Globus pallidus (tissue), 1 donor: Measurements from ENCODE around the gene CCDC92B.
"Not testable (repeated sequence)": the region's sequence is repeated elsewhere in the genome, so short reads cannot be mapped to it uniquely, and the experiment has no call there.

Experiments used
- DNase-seq: peaks from one replicate; pipeline ENCODE4 v3.0.0-alpha.2; 2015; ENCODE audit warnings: low spot score

The CCDC92B gene

DNA sequence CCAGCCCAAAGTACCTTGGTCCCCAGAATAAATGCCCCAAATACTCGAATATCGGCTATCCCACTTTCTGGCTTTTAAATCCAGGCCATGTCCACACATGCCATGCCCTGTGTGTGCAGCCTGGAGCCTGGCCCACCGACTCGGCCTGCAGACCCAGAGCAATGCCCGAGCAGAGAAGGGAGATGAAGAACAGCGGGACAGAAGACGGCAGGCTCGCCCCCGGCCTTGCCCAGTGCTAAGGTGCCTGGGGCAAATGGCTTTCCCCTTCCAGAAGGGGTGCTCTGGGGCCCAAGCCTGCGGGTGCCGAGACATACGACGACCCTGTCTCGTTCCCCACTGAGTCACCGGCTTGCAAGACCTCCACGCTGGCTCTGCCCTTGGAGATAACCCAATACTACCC lies 45.8 kb downstream of the CCDC92B start:
- no peak for DNase-seq

DNA sequence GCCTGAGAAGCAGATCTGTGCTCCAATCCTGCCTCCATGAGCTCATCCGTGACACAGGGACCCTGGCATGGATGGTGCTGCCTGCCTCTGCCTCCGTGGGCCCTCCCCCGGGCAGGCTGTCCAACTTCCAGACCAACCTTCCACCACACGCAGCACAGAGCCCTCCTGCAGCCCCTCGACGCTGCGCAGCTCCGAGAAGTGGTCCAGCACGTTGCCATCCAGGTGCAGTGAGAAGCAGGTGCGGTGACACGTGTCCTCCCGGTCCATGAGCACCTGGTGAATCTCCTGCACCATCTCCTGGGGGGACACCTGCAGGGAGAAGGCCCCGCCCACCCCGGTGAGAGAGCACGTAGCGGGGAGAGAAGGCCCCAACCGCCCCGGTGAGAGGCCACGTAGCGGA lies 46.3 kb downstream of the CCDC92B start:
- DNase-seq = no peak

DNA sequence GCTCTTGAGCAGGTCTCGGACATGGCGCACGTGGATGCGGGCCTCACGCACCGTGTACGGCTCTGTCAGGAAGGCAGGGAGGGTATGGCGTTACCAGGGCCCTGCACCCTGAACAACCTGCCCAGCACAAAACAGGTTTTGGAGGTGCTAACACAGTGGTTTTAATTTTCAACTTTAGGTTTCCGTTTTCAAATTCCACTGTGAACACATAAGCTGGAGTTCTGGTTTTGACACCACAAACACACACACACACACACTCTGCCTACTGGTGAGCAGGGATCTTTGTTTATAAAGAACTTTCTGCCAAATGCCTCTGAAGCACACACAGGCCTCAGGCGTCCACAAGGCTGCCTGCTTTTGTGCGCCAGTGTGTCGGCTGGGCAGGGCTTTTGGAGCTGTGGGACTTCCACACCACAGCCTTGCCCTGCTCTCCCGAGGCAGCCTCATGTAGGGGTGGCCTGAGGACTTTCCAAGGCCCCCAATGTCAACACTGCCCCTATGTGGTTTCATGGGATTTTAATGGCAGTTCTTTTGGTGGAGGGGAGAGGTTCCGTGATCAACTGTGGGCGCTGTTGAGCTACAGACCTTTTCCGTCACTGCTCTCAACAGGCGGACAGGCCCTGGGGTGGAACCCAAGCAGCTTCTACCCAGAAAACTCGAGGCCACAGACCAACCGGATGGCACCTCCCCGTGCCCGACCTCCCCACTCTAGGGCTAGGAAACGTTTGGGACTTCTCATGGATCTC lies 47.3 kb downstream of the CCDC92B start:
- DNase-seq = no peak

DNA sequence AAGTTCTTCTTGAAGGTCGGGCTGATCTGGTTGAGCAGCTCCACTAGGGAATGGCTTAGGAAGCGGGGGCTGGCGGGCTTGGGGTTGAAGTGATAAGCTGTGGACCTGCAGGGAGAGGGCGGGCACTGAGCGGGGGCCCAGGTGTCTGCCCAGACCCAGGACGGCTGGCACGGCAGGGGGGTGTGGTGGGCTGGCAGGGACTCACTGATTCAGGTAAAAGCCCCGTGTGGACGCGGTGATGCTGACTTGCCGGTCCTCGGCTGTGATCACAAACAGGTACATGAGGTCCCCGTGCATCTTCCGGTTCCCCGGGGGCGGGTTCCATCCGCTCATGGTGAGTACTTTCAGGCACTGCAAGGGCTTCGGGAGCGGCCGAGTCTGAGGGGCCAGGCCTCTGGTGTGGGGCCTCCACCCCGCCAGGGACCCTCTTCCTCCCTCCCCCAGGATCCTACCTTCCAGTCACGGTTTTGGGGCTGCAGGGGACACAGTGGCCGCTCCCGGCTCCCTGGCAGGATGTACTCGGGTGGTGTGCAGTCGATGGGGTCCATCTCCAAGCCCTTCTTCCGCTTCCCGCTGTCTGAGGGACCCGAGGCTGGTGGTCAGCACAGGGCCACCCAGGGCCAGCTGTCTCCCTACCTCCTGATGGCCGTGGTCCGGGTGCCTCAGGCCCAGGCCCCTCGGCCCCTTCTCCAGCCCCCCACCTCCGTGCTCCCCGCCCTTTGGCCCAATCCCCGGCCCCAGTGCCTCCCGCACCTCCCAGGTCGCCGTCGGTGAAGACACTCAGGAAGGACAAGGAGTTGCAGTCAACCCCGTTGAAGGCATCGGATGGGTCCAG lies 48.1 kb downstream of the CCDC92B start:
- DNase-seq = no peak

DNA sequence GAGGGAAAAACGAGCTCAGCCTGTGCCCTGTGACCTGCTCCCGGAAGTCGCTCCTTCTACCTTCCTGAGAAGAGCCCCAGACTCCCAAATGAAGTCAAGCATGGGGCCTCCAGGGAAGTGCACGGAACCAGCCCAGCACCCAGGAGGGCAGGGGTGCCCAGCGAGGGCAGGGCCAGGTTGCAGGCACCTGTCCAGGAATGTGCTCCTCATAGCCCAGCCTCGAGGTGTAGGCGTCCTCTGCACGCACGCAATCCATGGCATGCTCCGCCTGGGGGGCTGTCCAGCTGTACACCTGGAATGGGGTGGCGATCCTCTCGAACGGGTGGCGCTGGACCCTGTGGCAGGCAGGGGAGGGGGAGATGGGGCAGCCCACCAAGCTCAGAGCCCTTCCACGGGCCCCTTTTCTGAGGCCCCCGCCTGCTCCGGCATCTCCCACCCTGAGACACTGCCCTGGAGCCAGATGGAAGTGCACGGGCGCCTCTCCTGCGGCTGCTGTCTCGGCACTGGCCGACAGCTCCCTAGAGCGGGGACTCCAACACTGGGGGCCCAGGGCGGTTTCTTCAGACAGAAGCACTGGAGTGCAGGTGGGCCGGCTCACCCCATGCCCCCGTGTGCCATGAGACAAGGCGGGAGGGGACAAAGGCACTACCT lies 48.8 kb downstream of the CCDC92B start:
- no peak for DNase-seq

DNA sequence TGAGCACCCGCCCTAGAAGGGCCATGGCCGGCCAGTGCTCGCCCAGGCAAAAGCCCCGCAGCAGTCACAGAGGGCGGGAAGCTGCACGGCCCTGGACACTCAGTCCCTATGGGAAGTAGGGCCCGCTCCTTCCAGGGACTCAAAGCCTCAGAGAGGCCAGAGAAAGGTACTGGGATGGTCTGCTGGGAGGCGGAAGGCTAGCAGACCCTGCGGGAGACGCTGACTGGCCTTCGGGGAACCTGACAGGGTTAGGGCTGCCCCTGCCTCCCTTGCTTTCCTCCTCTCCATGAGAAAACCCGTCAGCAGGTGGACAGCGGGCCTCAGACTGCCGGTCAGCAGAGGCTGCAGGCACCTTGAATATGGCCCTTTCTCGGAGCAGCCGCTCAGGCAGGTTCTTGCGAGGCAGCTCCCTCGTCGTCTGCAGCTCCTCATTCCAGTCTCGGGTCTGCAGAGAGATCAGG lies 49.4 kb downstream of the CCDC92B start:
- DNase-seq = no peak

DNA sequence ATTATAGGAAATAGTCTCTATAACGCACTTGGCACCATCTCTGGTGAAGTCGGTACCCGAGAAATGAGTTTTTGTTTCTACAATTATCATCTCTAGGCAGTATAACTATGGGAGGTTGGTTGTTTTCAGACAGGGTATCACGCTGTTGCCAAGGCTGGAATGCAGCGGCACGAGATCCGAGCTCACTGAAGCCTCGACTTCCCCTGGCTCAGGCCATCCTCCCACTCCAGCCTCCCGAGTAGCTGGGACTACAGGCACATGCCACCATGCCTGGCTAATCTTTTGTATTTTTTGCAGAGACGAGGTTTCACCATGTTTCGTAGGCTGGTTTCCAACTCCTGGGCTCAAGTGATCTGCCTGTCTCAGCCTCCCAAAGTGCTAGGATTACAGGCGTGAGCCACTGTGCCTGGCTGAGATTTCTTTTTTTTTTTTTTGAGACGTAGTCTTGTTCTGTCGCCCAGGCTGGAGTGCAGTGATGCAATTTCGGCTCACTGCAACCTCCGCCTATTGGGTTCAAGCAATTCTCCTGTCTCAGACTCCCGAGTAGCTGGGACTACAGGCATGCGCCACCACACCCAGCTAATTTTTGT lies 50.1 kb downstream of the CCDC92B start:
- DNase-seq = not testable (repeated sequence)

DNA sequence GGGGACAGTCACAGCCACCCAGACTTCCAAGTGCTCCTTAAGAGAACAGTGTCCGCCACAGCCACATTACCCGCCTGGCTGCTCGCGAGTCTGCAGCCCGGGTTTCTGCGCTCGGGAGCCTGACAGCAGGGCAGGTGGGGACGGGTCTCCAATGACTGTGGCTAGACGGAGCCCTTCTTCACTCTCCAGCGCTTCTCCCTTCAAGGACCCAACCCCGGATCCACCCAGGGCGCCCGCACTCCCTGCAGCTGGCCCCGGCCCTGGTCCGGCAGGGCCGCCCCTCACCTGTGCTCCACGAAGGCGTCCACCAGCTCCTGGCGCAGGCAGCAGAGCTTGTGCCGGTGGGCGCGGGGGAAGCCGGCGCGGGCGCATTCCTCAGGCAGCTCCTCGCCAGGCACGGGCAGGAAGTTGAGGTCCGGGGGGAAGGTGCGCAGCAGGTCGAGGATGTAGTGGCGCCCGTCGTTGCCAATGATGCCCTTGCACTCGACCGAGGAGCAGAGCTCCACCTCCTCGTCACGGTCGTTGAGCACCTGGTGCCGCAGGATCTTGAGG lies 51.8 kb downstream of the CCDC92B start:
- no peak for DNase-seq

DNA sequence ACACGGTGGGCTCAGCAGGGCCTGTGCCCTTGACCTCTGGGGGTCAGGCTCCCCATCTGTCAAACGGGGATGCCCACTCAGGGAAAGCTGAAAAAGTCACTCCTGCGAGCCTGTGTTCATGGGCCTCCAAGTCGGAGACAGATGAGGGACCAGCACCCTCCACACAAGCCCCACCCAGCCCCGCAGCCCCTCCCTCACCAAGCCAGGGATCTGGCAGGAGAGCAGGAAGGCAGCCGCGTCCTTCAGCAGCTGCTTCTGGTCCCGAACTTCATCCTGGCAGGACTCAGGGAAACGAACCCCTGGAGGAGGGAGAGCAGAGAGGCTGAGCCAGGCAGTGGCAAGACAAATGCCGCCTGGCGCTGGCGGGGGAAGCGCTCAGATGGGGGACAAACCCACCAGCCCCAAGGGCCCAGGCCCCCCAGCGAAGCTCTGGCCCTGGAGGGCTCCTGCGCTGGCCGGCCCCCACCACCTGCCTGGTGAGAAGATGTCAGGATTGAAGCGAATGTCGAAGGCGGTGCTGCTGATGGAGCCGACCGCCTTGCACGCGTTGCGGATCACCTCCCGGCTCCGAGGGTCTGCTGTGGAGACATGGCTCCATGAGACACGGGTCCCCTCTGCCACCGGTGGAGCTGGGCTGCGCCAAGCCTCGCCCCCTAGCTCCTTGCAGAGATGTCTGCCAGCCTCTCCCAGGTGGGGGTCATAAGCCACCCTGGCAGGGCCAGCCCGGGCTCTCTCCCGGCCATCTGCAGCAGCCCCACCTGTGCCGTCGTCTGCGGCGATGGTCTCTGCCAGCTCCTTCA lies 53.3 kb downstream of the CCDC92B start:
- no peak for DNase-seq

DNA sequence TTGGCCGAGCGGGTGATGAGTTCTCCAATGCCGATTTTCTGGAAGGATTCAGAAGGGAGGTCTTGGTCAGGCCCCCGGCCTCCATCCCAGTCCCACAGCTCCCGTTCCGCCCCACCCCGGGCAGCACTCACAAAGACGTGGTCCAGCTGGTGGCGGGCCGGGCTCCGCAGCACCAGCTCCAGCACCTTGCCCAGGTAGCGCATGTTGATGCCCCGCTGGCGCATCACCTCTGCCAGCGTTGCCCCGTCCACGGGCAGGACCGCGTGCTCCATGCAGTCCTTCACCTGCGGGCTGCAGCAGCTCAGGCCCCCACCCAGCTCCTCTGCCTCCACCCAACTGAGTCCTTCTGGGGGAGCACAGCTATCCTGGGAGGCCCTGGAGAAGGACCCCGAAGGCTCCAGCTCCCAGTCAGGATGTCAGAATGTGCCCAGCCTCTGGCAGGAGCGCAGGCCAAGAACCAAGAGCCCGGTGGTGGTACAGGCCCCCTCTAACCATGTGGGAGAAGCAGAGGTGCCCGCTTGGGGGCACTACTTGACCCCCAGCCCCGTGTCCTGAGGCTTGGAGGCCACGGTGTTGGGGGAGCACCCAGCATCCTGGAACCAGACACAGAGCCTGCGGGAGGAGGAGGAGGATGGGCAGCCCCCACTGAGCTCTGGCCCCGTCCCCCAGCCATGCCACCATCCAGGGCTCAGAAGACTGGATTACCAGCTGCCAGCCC lies 54.0 kb downstream of the CCDC92B start:
- DNase-seq = no peak

DNA sequence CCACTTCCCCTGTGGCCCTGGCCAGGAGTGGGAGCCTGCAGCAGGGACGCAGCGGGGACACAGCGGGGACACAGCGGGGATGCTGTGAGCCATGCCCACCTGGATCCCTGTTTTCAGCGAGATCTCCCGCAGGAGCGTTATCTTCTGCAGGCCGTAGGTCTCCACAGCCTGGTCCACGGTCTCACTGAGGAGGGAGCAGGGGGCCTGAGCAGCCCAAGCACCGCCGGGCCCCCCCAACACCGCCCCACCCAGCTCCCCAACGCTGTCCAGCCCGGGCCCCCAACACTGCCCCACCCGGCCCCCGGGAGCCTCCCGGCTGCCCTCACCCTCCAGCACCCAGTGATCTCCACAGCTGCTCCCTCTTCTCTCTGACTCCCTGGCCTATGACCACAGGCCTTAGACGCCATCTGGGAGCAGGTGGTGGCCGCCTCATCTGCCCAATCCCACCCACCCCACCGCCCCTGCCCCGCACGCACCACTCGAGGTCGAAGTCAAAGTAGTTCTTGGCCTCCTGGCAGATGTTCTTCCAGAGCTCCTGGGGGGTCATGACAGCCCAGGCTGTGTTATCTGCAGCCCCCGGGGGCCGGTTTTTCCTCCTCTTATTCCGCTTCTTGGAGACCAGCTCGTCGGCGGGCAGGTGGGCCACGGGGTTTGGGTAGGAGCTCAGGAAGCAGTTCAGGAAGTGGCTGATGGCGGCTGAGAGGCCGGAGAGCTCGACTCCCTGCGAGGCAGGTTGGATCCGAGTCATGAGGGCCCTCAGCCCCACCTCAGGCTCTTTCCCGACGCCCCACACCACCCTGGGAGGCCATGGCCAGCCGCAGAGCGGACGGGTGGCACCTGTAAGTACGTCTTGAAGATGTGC lies 54.8 kb downstream of the CCDC92B start:
- DNase-seq = no peak

DNA sequence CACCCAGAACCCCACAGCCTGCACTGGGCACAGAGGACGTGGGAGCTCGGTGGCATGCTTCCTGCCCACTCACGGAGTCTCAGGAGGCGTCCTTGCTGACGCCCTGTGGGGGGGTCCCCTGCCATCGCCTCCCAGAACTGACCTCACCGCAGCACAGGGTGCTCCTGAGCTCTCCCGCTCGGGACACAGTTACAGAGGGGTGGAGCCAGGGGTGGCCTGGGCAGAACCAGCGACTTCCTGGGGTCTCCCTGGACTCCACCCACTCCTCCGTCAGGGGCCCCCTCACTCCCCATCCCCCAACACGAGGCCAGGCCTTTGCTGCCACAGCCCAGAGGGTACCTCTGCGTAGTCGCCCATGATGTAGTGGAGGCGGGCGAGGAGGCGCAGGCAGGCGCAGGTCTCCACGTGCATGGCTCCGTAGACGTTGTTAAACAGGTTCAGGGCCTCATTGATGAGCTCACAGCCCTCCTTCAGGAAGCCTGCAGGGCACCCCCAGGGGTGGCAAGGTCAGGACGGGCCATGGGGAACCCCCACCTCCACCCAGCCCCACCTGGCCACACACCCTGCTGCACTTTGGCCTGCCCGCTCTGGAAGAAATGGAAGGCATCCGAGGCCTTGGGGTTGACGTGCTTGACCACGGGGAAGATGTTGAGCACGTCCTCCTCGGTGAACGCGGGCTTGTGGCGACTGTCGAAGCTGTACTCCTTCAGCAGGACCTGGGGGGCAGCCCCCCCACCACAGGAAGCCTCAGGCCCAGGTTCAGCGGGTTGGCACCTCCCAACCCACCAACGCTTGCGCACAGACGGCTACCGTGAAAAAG lies 55.7 kb downstream of the CCDC92B start:
- DNase-seq = no peak

DNA sequence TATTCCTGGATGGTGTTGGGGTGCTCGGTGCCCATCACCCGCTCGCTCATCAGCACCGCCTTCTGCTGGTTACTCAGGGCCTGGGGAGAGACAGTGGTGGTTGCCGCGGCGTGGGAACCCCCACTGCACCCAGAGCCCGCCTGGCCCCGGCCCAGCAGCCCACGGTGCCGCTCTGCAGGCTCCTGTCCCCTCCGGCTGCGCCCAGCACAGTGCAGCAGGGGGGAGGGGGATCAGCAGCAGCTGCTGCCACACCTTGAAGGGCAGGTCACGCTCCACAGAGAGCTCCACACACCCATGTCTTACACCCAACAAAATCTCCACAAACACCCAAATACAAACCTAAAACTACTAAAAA lies 56.7 kb downstream of the CCDC92B start:
- DNase-seq = no peak

DNA sequence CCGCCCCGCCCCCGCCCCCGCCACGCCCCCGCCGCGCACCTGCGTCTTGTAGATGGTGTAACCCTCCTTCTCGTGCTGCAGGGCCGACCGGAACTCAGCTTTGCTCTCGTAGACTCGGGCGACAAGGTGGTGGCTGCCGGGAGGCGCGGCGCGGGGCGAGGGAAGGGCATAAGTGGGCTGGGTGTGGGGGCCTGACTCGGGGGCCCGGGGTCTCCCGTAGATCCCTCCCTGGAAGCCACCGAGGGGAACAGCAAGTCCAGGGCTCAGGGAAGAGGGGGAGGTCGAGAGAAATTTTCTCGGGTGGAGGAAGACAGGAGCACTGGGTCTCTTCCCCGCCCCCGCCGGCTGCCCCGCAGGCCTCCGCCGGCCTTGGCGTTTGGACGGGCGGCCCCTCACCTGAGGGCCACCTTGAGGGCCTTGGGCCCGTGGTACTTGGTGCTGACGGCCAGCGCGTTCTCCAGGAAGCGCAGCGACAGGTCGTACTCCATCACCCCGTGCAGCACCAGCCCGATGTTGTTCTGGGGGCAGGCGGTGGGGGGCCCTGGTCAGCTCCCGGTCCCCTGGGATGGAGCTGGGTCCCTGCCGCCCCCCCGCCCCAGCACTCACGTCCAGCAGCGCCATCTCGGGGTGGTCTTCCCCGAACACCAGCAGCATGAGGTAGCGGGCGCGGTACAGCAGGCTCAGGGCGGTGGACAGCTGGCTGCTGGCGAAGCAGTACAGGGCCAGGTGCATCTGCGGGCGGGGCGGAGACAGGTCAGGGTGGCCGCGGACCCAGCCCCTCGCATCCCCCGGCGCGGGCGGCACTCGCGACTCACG lies 57.3 kb downstream of the CCDC92B start:
- DNase-seq = no peak

DNA sequence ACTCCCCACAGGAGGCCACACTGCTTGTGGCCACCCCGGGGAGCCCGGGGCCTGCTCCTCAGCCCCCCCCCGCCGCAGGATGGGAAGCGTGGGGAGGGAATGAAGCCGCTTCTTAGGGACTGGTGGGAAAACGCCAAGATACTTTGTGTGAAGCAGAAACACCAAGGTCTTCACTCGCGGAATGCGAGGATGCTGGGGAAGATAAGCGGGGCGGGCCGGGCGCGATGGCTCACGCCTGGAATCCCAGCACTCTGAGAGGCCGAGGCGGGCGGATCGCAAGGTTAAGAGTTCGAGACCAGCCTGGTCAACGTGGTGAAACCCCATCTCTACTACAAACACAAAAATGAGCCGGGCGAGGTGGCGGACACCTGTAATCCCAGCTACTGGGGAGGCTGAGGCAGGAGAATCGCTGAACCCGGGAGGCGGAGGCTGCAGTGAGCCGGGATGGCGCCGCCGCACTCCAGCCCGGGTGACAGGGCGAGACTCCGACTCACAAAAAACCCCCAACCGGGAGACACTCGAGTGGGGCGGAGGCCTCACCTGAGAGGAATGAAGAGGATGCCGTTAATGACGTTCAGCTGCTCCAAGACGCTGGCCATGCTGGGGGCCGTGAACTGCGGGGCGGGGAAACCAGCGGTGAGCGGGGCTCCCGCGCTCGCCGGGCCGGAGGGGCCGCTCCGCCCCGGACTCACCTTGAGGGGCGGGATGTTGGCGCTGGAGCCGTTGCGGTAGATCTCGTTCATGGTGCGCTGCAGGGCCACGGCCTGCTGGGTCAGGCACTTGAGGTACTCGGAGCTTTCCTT lies 58.2 kb downstream of the CCDC92B start:
- no peak for DNase-seq

DNA sequence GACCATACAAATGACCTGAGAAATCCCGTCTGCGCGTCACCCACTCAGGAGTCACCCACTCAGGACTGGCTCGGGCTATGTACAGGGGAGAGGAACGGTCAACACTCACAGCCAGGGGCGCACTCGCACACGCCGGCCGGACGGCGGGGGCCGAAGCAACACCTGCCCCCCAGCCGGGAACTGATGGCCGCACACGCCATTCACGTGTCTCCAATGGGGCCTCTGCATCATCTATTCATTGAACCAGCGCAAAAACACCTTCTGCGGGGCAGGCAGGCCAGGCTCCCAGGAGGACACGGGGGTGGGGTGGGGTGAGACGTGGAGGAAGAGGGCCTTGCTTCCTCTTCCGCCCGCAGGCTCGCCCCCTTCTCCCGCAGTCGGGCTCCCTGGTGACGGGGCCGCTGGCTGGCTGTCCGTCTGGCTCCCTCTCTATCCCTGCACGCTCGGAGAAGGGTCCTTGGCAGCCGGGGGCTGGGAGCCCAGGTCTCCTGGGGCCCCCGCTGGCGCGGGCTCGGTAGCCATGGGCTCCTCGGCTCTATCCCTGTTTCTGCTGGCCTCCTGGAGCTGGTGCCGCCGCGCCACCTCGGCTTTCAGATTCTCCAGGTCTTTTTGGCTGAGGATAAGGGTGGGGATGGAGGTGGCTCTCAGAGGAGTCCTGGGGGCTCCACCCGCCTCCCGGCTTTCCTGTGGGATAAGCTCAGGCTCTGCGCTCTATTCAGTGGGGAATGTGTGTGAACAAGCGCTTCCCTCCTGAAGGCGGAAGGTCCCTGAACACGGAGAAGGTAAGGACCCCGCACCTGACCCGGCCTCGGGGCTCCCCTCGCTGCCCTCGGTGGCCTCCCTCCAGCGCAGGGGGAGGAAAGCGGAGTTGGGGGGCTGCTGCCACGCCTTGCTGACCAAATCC lies 59.0 kb downstream of the CCDC92B start:
- DNase-seq = no peak
